SK-N-MC (cell line): ENCODE measurements around the gene GPR152.

Experiments used
- EZH2 ChIP-seq: fragments of 200-600 bp; sonication (generic); IDR thresholded peaks from one replicate; pipeline ENCODE4 v1.6.1; 2017; ENCODE audit warnings: antibody characterized with exemption
- POLR2AphosphoS5 ChIP-seq: IDR thresholded peaks from 2 replicates; pipeline ENCODE4 v1.6.1; 2012; ENCODE audit warnings: mild to moderate bottlenecking, low read depth, low read length, borderline replicate concordance

- TF ChIP-seq POLR2AphosphoS5 (no peak), EZH2 (no peak)
These were observed 46.0 kb downstream of the GPR152 start for GRCh38 chr11:67406420-67406968.
